Measurements from ENCODE around the gene SEMA5A. TPM values are rescaled to one million over a fixed set of nuclear protein-coding genes. Genes with fewer than 3 reads are reported as not detected.
A peak's percentile ranks its signal among the peaks of the same experiment; 100 is the strongest.

The SEMA5A gene
- total RNA-seq, 1 donor from 2014 or later: 13.8 TPM

GRCh38 chr5:9099689-9100088 is 446.2 kb downstream of the SEMA5A start:
- no peak for FAIRE-seq
- Mint-ChIP-seq H3K27ac (ENCODE audit: unreplicated experiment) (no peak overlapping the region), H3K9me3 (ENCODE audit: unreplicated experiment) (no peaks in the 10 kb centered on the region)

DNA sequence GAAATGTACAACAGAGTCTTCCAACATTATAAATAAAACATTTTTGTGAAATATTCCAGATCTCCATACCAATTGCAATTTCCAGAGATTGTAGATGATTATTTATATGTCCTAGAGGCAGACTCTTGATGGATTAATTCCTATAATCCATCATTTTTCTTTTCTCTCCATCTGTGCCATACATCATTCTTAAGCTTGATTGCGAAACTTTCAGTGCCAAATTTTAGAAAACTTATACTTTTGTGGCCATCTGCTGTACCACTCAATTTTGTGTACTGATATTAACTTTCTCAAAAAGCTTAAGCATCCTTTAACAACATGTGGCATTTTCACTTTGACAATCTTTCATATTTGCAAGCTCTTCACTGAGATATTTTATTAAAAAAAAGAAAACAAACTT is 446.9 kb downstream of the SEMA5A start:
- DNase-seq (ENCODE audit: low read depth) (no peak), FAIRE-seq (no peak)
- no peak overlapping the region for H3K9ac ChIP-seq (ENCODE audit: low read length)
- Mint-ChIP-seq H3K4me1 (ENCODE audit: low read depth, unreplicated experiment) (peaks cover 7% of the 10 kb centered on the region), H3K27me3 (ENCODE audit: low read depth, unreplicated experiment) (no peaks in the 10 kb centered on the region), H3K9me3 (ENCODE audit: unreplicated experiment) (no peaks in the 10 kb centered on the region), H3K27ac (ENCODE audit: unreplicated experiment) (no peak overlapping the region), H3K36me3 (ENCODE audit: low read depth, unreplicated experiment) (no peaks in the 10 kb centered on the region), H3K4me3 (ENCODE audit: unreplicated experiment) (no peak overlapping the region)
- no peak overlapping the region for H3K4me3 ChIP-seq (ENCODE audit: insufficient read depth, low read depth, low read length)
- TF ChIP-seq, protein P1, sequence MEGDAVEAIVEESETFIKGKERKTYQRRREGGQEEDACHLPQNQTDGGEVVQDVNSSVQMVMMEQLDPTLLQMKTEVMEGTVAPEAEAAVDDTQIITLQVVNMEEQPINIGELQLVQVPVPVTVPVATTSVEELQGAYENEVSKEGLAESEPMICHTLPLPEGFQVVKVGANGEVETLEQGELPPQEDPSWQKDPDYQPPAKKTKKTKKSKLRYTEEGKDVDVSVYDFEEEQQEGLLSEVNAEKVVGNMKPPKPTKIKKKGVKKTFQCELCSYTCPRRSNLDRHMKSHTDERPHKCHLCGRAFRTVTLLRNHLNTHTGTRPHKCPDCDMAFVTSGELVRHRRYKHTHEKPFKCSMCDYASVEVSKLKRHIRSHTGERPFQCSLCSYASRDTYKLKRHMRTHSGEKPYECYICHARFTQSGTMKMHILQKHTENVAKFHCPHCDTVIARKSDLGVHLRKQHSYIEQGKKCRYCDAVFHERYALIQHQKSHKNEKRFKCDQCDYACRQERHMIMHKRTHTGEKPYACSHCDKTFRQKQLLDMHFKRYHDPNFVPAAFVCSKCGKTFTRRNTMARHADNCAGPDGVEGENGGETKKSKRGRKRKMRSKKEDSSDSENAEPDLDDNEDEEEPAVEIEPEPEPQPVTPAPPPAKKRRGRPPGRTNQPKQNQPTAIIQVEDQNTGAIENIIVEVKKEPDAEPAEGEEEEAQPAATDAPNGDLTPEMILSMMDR (IDR thresholded peaks at IDR 0.05; ENCODE audit: insufficient read depth, low read depth, low read length): no peak
- TF ChIP-seq EZH2 (IDR thresholded peaks at IDR 0.05; ENCODE audit: insufficient read depth, low read length): no peak
- H3K9me3 ChIP-seq (ENCODE audit: insufficient read depth, low read depth, low read length): no peaks in the 10 kb centered on the region
- no peaks in the 10 kb centered on the region for H4K20me1 ChIP-seq (ENCODE audit: insufficient read depth, low read length)
- no peak overlapping the region for H3K27ac ChIP-seq (ENCODE audit: low read depth, low read length)
- no peaks in the 10 kb centered on the region for H3K36me3 ChIP-seq (ENCODE audit: insufficient read depth, low read length)
- H3K27me3 ChIP-seq (ENCODE audit: insufficient read depth, low read length): no peaks in the 10 kb centered on the region
- H3K4me2 ChIP-seq (ENCODE audit: low read length): no peak overlapping the region
- no peaks in the 10 kb centered on the region for H3K79me2 ChIP-seq (ENCODE audit: insufficient read depth, low read length)
- H2AFZ ChIP-seq (ENCODE audit: low read depth, low read length): no peak overlapping the region
- no peaks in the 10 kb centered on the region for H3K4me1 ChIP-seq (ENCODE audit: insufficient read depth, low read length)

More at GRCh38 chr5:9099689-9100088, 446.2 kb downstream of the SEMA5A start:
- H3K4me3 Mint-ChIP-seq (ENCODE audit: unreplicated experiment): no peak overlapping the region
- Histone ChIP-seq H3K4me2 (ENCODE audit: low read length) (no peak overlapping the region), H3K36me3 (ENCODE audit: insufficient read depth, low read length) (no peaks in the 10 kb centered on the region), H2AFZ (ENCODE audit: low read depth, low read length) (no peak overlapping the region), H3K27ac (ENCODE audit: low read depth, low read length) (no peak overlapping the region), H4K20me1 (ENCODE audit: insufficient read depth, low read length) (no peaks in the 10 kb centered on the region), H3K9ac (ENCODE audit: low read length) (no peak overlapping the region), H3K4me1 (ENCODE audit: insufficient read depth, low read length) (peaks cover 1% of the 10 kb centered on the region), H3K9me3 (ENCODE audit: insufficient read depth, low read depth, low read length) (no peaks in the 10 kb centered on the region), H3K4me3 (ENCODE audit: insufficient read depth, low read depth, low read length) (no peak overlapping the region), H3K79me2 (ENCODE audit: insufficient read depth, low read length) (no peaks in the 10 kb centered on the region), H3K27me3 (ENCODE audit: insufficient read depth, low read length) (no peaks in the 10 kb centered on the region)
- H3K36me3 Mint-ChIP-seq (ENCODE audit: low read depth, unreplicated experiment): no peaks in the 10 kb centered on the region
- H3K27me3 Mint-ChIP-seq (ENCODE audit: low read depth, unreplicated experiment): no peaks in the 10 kb centered on the region
- no peak for DNase-seq (ENCODE audit: low read depth)
- TF ChIP-seq, protein P1 (IDR thresholded peaks at IDR 0.05; ENCODE audit: insufficient read depth, low read depth, low read length): no peak
- TF ChIP-seq EZH2 (IDR thresholded peaks at IDR 0.05; ENCODE audit: insufficient read depth, low read length): no peak
- H3K4me1 Mint-ChIP-seq (ENCODE audit: low read depth, unreplicated experiment): peaks cover 10% of the 10 kb centered on the region

DNA sequence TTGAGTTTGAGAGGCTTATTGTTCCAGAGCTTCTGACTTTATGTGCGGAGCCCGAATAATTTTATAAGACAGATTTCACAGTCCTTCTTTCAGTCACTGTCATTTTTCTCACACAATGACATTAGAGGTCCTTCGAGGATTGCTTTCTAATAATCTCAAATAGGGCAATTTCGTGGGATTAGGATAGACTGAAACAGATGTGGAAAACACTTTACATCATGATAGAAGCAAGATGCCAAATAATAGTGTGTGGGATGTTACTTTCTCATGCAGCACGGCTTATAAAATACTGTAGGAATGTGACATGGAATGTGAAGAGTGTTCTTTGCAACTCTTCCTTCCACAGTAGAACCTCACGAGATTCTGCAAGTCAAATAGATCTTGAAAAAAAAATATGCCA is 451.3 kb downstream of the SEMA5A start:
- no peak overlapping the region for H3K4me3 Mint-ChIP-seq (ENCODE audit: unreplicated experiment)
- Histone ChIP-seq H3K27ac (ENCODE audit: low read depth, low read length) (no peak overlapping the region), H3K4me2 (ENCODE audit: low read length) (no peak overlapping the region), H3K79me2 (ENCODE audit: insufficient read depth, low read length) (no peaks in the 10 kb centered on the region), H3K9ac (ENCODE audit: low read length) (no peak overlapping the region), H2AFZ (ENCODE audit: low read depth, low read length) (no peak overlapping the region), H3K27me3 (ENCODE audit: insufficient read depth, low read length) (no peaks in the 10 kb centered on the region), H3K9me3 (ENCODE audit: insufficient read depth, low read depth, low read length) (no peaks in the 10 kb centered on the region), H4K20me1 (ENCODE audit: insufficient read depth, low read length) (no peaks in the 10 kb centered on the region), H3K4me3 (ENCODE audit: insufficient read depth, low read depth, low read length) (no peak overlapping the region), H3K36me3 (ENCODE audit: insufficient read depth, low read length) (no peaks in the 10 kb centered on the region), H3K4me1 (ENCODE audit: insufficient read depth, low read length) (no peaks in the 10 kb centered on the region)
- no peak for TF ChIP-seq EZH2 (IDR thresholded peaks at IDR 0.05; ENCODE audit: insufficient read depth, low read length)
- no peaks in the 10 kb centered on the region for H3K9me3 Mint-ChIP-seq (ENCODE audit: unreplicated experiment)
- FAIRE-seq (peak; percentile 5), DNase-seq (ENCODE audit: low read depth) (peak; percentile 15)
- H3K4me1 Mint-ChIP-seq (ENCODE audit: low read depth, unreplicated experiment): peaks cover 5% of the 10 kb centered on the region
- no peak overlapping the region for H3K27ac Mint-ChIP-seq (ENCODE audit: unreplicated experiment)
- H3K36me3 Mint-ChIP-seq (ENCODE audit: low read depth, unreplicated experiment): no peaks in the 10 kb centered on the region
- H3K27me3 Mint-ChIP-seq (ENCODE audit: low read depth, unreplicated experiment): no peaks in the 10 kb centered on the region

All from astrocyte (in vitro differentiated cells and primary cell).